ENCODE measurements around the gene WSCD2.

The WSCD2 gene

GRCh38 chr12:108119974-108120862, 8.9 kb upstream of the WSCD2 start:
- H3K27ac ChIP-seq (replicated peaks): no peak overlapping the region
- no peak overlapping the region for H3K4me3 ChIP-seq (replicated peaks; ENCODE audit: insufficient read depth, low read length)
- H3K27me3 ChIP-seq (ENCODE audit: insufficient read depth, poor library complexity, severe bottlenecking): peaks cover 6% of the 10 kb centered on the region
- no peak for TF ChIP-seq REST (IDR thresholded peaks at IDR 0.05; ENCODE audit: insufficient replicate concordance, low read depth)
- no peak for TF ChIP-seq CTCF (IDR thresholded peaks at IDR 0.05; ENCODE audit: insufficient read depth, low read length)
- TF ChIP-seq GABPA (IDR thresholded peaks at IDR 0.05; ENCODE audit: low read depth): no peak
- DNase-seq (ENCODE audit: low read depth in 1 of 2, low spot score in 1 of 2): no peak

GRCh38 chr12:108120863-108121165, 8.3 kb upstream of the WSCD2 start:
- TF ChIP-seq POLR2AphosphoS5 (IDR thresholded peaks at IDR 0.05; ENCODE audit: low read depth) (no peak), SPI1 (IDR thresholded peaks at IDR 0.05; ENCODE audit: borderline replicate concordance, low read depth) (no peak), GABPA (IDR thresholded peaks at IDR 0.05; ENCODE audit: low read depth) (no peak), REST (IDR thresholded peaks at IDR 0.05; ENCODE audit: insufficient replicate concordance, low read depth) (no peak), CTCF (IDR thresholded peaks at IDR 0.05; ENCODE audit: insufficient read depth, low read length) (no peak)
- H3K27ac ChIP-seq (replicated peaks): no peak overlapping the region

GRCh38 chr12:108121320-108121719, 7.8 kb upstream of the WSCD2 start:
- no peak for DNase-seq (ENCODE audit: low read depth in 1 of 2, low spot score in 1 of 2)
- no peak for TF ChIP-seq REST (IDR thresholded peaks at IDR 0.05; ENCODE audit: insufficient replicate concordance, low read depth)
- no peak for TF ChIP-seq CTCF (IDR thresholded peaks at IDR 0.05; ENCODE audit: insufficient read depth, low read length)
- TF ChIP-seq SPI1 (IDR thresholded peaks at IDR 0.05; ENCODE audit: borderline replicate concordance, low read depth): no peak
- no peak for TF ChIP-seq GABPA (IDR thresholded peaks at IDR 0.05; ENCODE audit: low read depth)
- TF ChIP-seq POLR2AphosphoS5 (IDR thresholded peaks at IDR 0.05; ENCODE audit: low read depth): no peak
- Histone ChIP-seq H3K27me3 (ENCODE audit: insufficient read depth, poor library complexity, severe bottlenecking) (peaks cover 3% of the 10 kb centered on the region), H3K4me3 (replicated peaks; ENCODE audit: insufficient read depth, low read length) (no peak overlapping the region), H3K27ac (replicated peaks) (no peak overlapping the region)

More at GRCh38 chr12:108120863-108121165, 8.3 kb upstream of the WSCD2 start:
- no peak for DNase-seq (ENCODE audit: low read depth in 1 of 2, low spot score in 1 of 2)
- Histone ChIP-seq H3K4me3 (replicated peaks; ENCODE audit: insufficient read depth, low read length) (no peak overlapping the region), H3K27me3 (ENCODE audit: insufficient read depth, poor library complexity, severe bottlenecking) (peaks cover 3% of the 10 kb centered on the region)

All from HL-60 (cell line).